H1 (cell line): ENCODE measurements around the gene GATAD2B. TPM values are rescaled to one million over a fixed set of nuclear protein-coding genes. Genes with fewer than 3 reads are reported as not detected.
"Not testable (repeated sequence)": the region's sequence is repeated elsewhere in the genome, so short reads cannot be mapped to it uniquely, and the experiment has no call there.

Experiments used
- CTCF ChIA-PET: fragments of 300-600 bp; sonication (Branson Sonifier 250); formaldehyde crosslinking; loops from one replicate; lab custom pipeline; 2021; ENCODE audit not compliant: partially characterized antibody; lab: Charles Lee
- POLR2A ChIA-PET: fragments of 300-600 bp; sonication (Branson Sonifier 250); formaldehyde crosslinking; loops from one replicate; lab custom pipeline; 2021; ENCODE audit warnings: inconsistent platforms; ENCODE audit not compliant: partially characterized antibody; lab: Charles Lee
- DNase-seq, 2 experiments: peaks; one replicate each; pipeline versions ENCODE4 v3.0.0 to v3.0.0-alpha.2; 2010 to 2022; ENCODE audit warnings: low spot score in 2 of 2, low read depth in 1 of 2, mixed read lengths in 1 of 2
- FAIRE-seq: peaks from 2 replicates; lab custom pipeline; 2011; peaks lifted over from hg19 to GRCh38; lab: Jason Lieb, UNC
- H2AFZ ChIP-seq: 2 replicates; pipeline ENCODE4 v1.8.1; 2012; ENCODE audit warnings: low read length, inconsistent platforms
- H2AK5ac ChIP-seq: 2 replicates; pipeline ENCODE4 v1.6.1; 2013; ENCODE audit warnings: low read depth, low read length
- H2BK120ac ChIP-seq: replicated peaks from 2 replicates; pipeline ENCODE3; 2013; ENCODE audit warnings: low read depth, low read length, inconsistent platforms
- H2BK12ac ChIP-seq: 2 replicates; pipeline ENCODE4 v1.6.1; 2013; ENCODE audit warnings: low read depth, low read length
- H2BK15ac ChIP-seq: 2 replicates; pipeline ENCODE4 v1.6.1; 2013; ENCODE audit warnings: low read length
- H2BK20ac ChIP-seq: 2 replicates; pipeline ENCODE4 v1.6.1; 2013; ENCODE audit warnings: low read length
- H2BK5ac ChIP-seq: 2 replicates; pipeline ENCODE4 v1.6.1; 2013; ENCODE audit warnings: low read depth, low read length
- H3K14ac ChIP-seq: 2 replicates; pipeline ENCODE4 v1.6.1; 2013; ENCODE audit warnings: inconsistent platforms; ENCODE audit not compliant: insufficient read length
- H3K18ac ChIP-seq: 2 replicates; pipeline ENCODE4 v1.6.1; 2013; ENCODE audit warnings: low read length; ENCODE audit errors: extremely low read depth
- H3K23ac ChIP-seq: 2 replicates; pipeline ENCODE4 v1.6.1; 2013; ENCODE audit warnings: inconsistent platforms; ENCODE audit not compliant: insufficient read length
- H3K23me2 ChIP-seq: 2 replicates; pipeline ENCODE4 v1.6.1; 2013; ENCODE audit warnings: low read depth, low read length
- H3K27ac ChIP-seq: 2 replicates; pipeline ENCODE4 v1.6.1; 2011; ENCODE audit warnings: low read depth, low read length, inconsistent platforms
- H3K27me3 ChIP-seq, 4 experiments: replicated peaks in 1 of 4; 1 replicate in 1 of 4; 2 replicates in 3 of 4; pipeline versions ENCODE4 v1.6.1 to v1.8.1; 2011 to 2013; ENCODE audit warnings: low read length in 3 of 4, mild to moderate bottlenecking in 3 of 4, inconsistent platforms in 2 of 4, mixed read lengths in 2 of 4, moderate library complexity in 1 of 4; ENCODE audit not compliant: control insufficient read depth in 3 of 4, insufficient read depth in 3 of 4; ENCODE audit errors: extremely low read depth in 1 of 4
- H3K36me3 ChIP-seq, 4 experiments: 2 replicates each; pipeline versions ENCODE4 v1.6.1 to v1.8.1; 2011 to 2013; ENCODE audit warnings: mild to moderate bottlenecking in 4 of 4, low read length in 3 of 4, moderate library complexity in 2 of 4, control low read depth in 1 of 4, inconsistent platforms in 1 of 4; ENCODE audit not compliant: insufficient read depth in 4 of 4, control insufficient read depth in 2 of 4
- H3K4ac ChIP-seq: replicated peaks from 2 replicates; pipeline ENCODE3; 2013; ENCODE audit warnings: low read length, low read depth, mixed read lengths, inconsistent platforms; ENCODE audit not compliant: insufficient read length
- H3K4me1 ChIP-seq, 4 experiments: replicated peaks in 1 of 4; 1 replicate in 1 of 4; 2 replicates in 3 of 4; pipeline versions ENCODE4 v1.6.1 to v1.8.1; 2011 to 2013; ENCODE audit warnings: low read length in 3 of 4, inconsistent platforms in 2 of 4, mixed read lengths in 1 of 4; ENCODE audit not compliant: insufficient read depth in 4 of 4, control insufficient read depth in 3 of 4
- H3K4me2 ChIP-seq, 2 experiments: 2 replicates each; pipeline versions ENCODE4 v1.6.1 to v1.8.1; 2011 to 2013; ENCODE audit warnings: low read depth in 2 of 2, low read length in 2 of 2, control low read depth in 1 of 2, inconsistent platforms in 1 of 2, mild to moderate bottlenecking in 1 of 2; ENCODE audit not compliant: insufficient read depth in 1 of 2
- H3K4me3 ChIP-seq, 4 experiments: fragments of 200-600, 300-600 bp in 1 of 4; sonication (generic), shearing (Covaris generic), sonication (Bioruptor Twin) in 1 of 4; 2 replicates each; pipeline versions ENCODE4 v1.5.1 to v1.8.1; 2011 to 2016; ENCODE audit warnings: low read length in 4 of 4, low read depth in 3 of 4, control low read depth in 2 of 4, inconsistent platforms in 2 of 4, mild to moderate bottlenecking in 2 of 4, mixed read lengths in 1 of 4, moderate library complexity in 1 of 4; ENCODE audit not compliant: insufficient read depth in 2 of 4; ENCODE audit errors: extremely low read depth in 1 of 4
- H3K56ac ChIP-seq: replicated peaks from 2 replicates; pipeline ENCODE3; 2013; ENCODE audit warnings: low read depth, mild to moderate bottlenecking, mixed read lengths, low read length, inconsistent platforms; ENCODE audit not compliant: insufficient read length
- H3K79me1 ChIP-seq: 2 replicates; pipeline ENCODE4 v1.6.1; 2013; ENCODE audit warnings: low read depth, low read length, control low read depth
- H3K79me2 ChIP-seq, 2 experiments: 2 replicates each; pipeline versions ENCODE4 v1.6.1 to v1.8.1; 2012 to 2013; ENCODE audit warnings: low read length in 2 of 2, mild to moderate bottlenecking in 2 of 2, inconsistent platforms in 1 of 2; ENCODE audit not compliant: insufficient read depth in 2 of 2, control insufficient read depth in 1 of 2
- H3K9ac ChIP-seq, 4 experiments: replicated peaks in 1 of 4; 1 replicate in 1 of 4; 2 replicates in 3 of 4; pipeline versions ENCODE4 v1.6.1 to v1.8.1; 2011 to 2013; ENCODE audit warnings: low read depth in 3 of 4, low read length in 3 of 4, control low read depth in 2 of 4, mild to moderate bottlenecking in 2 of 4, moderate library complexity in 2 of 4, inconsistent platforms in 1 of 4; ENCODE audit errors: extremely low read depth in 1 of 4
- H3K9me3 ChIP-seq, 2 experiments: 2 replicates each; pipeline versions ENCODE4 v1.6.1 to v1.8.1; 2012 to 2013; ENCODE audit warnings: mild to moderate bottlenecking in 2 of 2, moderate library complexity in 2 of 2, control low read depth in 1 of 2, inconsistent platforms in 1 of 2, low read depth in 1 of 2, low read length in 1 of 2, mixed read lengths in 1 of 2; ENCODE audit not compliant: insufficient read depth in 2 of 2
- H4K20me1 ChIP-seq, 2 experiments: replicated peaks in 1 of 2; 2 replicates each; pipeline versions ENCODE3 to v1.8.1; 2011 to 2013; ENCODE audit warnings: inconsistent platforms in 2 of 2, low read length in 2 of 2, mild to moderate bottlenecking in 1 of 2; ENCODE audit not compliant: insufficient read depth in 2 of 2, control insufficient read depth in 1 of 2
- H4K5ac ChIP-seq: 2 replicates; pipeline ENCODE4 v1.6.1; 2013; ENCODE audit warnings: low read length, low read depth, mixed read lengths, inconsistent platforms; ENCODE audit not compliant: insufficient read length
- H4K8ac ChIP-seq: 2 replicates; pipeline ENCODE4 v1.8.0; 2013; ENCODE audit warnings: mild to moderate bottlenecking, moderate library complexity, low read length, inconsistent platforms; ENCODE audit not compliant: insufficient read depth; ENCODE audit errors: extremely low read depth
- H4K91ac ChIP-seq: replicated peaks from 2 replicates; pipeline ENCODE3; 2013; ENCODE audit warnings: low read length, mixed read lengths, inconsistent platforms; ENCODE audit not compliant: insufficient read length
- WGBS, 2 experiments: shearing (Covaris generic) in 1 of 2; methylation state at CpG; one replicate each; pipeline versions ENCODE4 v1.1.6 to v1.1.7; 2013 to 2015; ENCODE audit warnings: low lambda C conversion rate in 2 of 2, mixed read lengths in 2 of 2, inconsistent platforms in 1 of 2, low coverage in 1 of 2, missing lambda C conversion rate in 1 of 2; ENCODE audit not compliant: insufficient replicate concordance in 2 of 2, insufficient coverage in 1 of 2, insufficient read length in 1 of 2; ENCODE audit errors: extremely low coverage in 1 of 2, missing lambda C conversion rate in 1 of 2; 5-methylcytosine and 5-hydroxymethylcytosine counted together
- polyA plus RNA-seq, 7 experiments: library from polyadenylated mRNA; depleted of rRNA in 3 of 7; stranded (reverse) in 5 of 7; unstranded in 2 of 7; fragments of >200 nt in 5 of 7; fragments of 200-250 nt in 2 of 7; gene quantifications; 1 replicate in 5 of 7; 2 replicates in 1 of 7; 4 replicates in 1 of 7; pipeline versions ENCODE4 v1.2.1 to v1.2.3, GENCODE V29; 2011 to 2013; ENCODE audit warnings: missing spikeins in 2 of 7, mixed read lengths in 2 of 7
- total RNA-seq: library from RNA; stranded (reverse); fragmentation: NEBNext Ultra II Directional; extraction: Animal tissue kit (Norgen Biotek cat#: 25700); gene quantifications from 2 replicates; pipeline ENCODE4 v1.2.1, GENCODE V29; 2021

Gene GATAD2B
- total and polyA plus RNA-seq, 2 of the 8 experiments (the other 6 are each of a cell fraction or from before 2014, with no cell fraction given): 8.4 to 39.1 TPM

DNA sequence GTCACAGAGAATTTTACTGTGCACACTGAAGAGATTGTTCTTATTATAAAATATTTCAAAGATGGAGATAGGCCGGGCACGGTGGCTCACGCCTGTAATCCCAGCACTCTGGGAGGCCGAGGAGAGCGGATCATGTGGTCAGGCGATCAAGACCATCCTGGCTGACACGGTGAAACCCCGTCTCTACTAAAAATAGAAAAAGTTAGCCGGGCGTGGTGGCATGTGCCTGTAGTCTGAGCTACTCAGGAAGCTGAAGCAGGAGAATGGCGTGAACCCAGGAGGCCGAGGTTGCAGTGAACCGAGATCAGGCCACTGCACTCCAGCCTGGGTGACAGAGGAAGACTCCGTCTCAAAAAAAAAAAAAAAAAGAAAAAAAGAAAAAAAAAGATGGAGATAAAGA, 82.0 kb downstream of the GATAD2B start:
- H3K79me1 ChIP-seq, H4K8ac ChIP-seq, H4K20me1 ChIP-seq, H2AFZ ChIP-seq, H2BK20ac ChIP-seq, H3K4me2 ChIP-seq, H3K4me3 ChIP-seq, FAIRE-seq, H2BK120ac ChIP-seq, DNase-seq, H3K9ac ChIP-seq, H2AK5ac ChIP-seq, H2BK15ac ChIP-seq, H2BK5ac ChIP-seq, H3K27me3 ChIP-seq, H3K36me3 ChIP-seq, H3K23ac ChIP-seq, H3K23me2 ChIP-seq, H3K18ac ChIP-seq, H3K56ac ChIP-seq, H3K9me3 ChIP-seq, POLR2A ChIA-PET, CTCF ChIA-PET, H3K27ac ChIP-seq, H3K14ac ChIP-seq, H3K4me1 ChIP-seq, H4K5ac ChIP-seq, H4K91ac ChIP-seq, H2BK12ac ChIP-seq, H3K4ac ChIP-seq: not testable (repeated sequence)
- WGBS, 2 experiments: 93% methylated on average over 10 of the region's 14 CpGs; no CpG with 5 or more reads in 1 of the 2 experiments
- H3K79me2 ChIP-seq: peaks cover 0 to 35% of the 10 kb centered on the region in 2 experiments; a peak in 2 of 4 replicates

DNA sequence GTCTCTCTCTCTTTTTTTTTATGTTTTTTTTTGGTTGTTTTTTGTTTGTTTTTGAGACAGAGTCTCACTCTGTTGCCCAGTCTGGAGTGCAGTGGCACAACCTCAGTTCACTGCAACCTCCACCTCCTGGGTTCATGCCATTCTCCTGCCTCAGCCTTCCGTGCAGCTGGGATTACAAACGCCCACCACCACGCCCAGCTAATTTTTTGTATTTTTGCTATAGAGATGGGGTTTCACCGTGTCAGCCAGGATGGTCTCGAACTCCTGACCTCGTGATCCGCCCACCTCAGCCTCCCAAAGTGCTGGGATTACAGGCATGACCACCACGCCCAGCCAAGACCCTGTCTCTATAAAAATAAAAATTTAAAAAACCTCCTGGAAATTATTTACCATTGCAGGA, 88.8 kb downstream of the GATAD2B start:
- ChIA-PET POLR2A (interaction anchor here (1.4 kb wide), 1 partner anchor 90 kb away, joined by 5 read pairs; no protein-coding TSS in a partner anchor), CTCF (interaction anchor here (0.6 to 2.4 kb wide), 4 partner anchors 12 to 178 kb away, joined by 3 to 6 read pairs (median 3); no protein-coding TSS in a partner anchor)
- H2BK5ac ChIP-seq, H3K56ac ChIP-seq, H3K4me2 ChIP-seq, H3K23me2 ChIP-seq, H3K18ac ChIP-seq, H3K9me3 ChIP-seq, H2AK5ac ChIP-seq, H2BK20ac ChIP-seq, H3K4me3 ChIP-seq, H3K27me3 ChIP-seq, H3K4me1 ChIP-seq, H3K79me1 ChIP-seq, H2AFZ ChIP-seq, H4K8ac ChIP-seq, H2BK12ac ChIP-seq, H3K23ac ChIP-seq, H4K91ac ChIP-seq, H3K4ac ChIP-seq, H3K27ac ChIP-seq, H2BK15ac ChIP-seq, FAIRE-seq, DNase-seq, H2BK120ac ChIP-seq, H3K14ac ChIP-seq, H4K20me1 ChIP-seq, H3K9ac ChIP-seq, H4K5ac ChIP-seq, H3K36me3 ChIP-seq: not testable (repeated sequence)
- H3K79me2 ChIP-seq: peaks cover 0 to 39% of the 10 kb centered on the region in 2 experiments; a peak in 2 of 4 replicates
- WGBS, 2 experiments: 92% methylated on average over 8 of the region's 8 CpGs; no CpG with 5 or more reads in 1 of the 2 experiments
